G401.6 (cell line): ENCODE measurements around the gene CCR8.
"Not testable (repeated sequence)": the region's sequence is repeated elsewhere in the genome, so short reads cannot be mapped to it uniquely, and the experiment has no call there.

Experiments
- FAIRE-seq: peaks from 2 replicates; lab custom pipeline; 2012; peaks lifted over from hg19 to GRCh38; lab: Jason Lieb, UNC

The CCR8 gene

GRCh38 chr3:39315420-39315819 is 14.1 kb upstream of the CCR8 start:
- FAIRE-seq, result no peak

- no peak for FAIRE-seq
These were observed 11.8 kb upstream of the CCR8 start for GRCh38 chr3:39317571-39318169.

- no peak for FAIRE-seq
These were observed 11.2 kb upstream of the CCR8 start for GRCh38 chr3:39318301-39318700.

- FAIRE-seq, result no peak
These were observed 10.3 kb upstream of the CCR8 start for GRCh38 chr3:39319249-39319648.

- FAIRE-seq, result not testable (repeated sequence)
These were observed 7.9 kb upstream of the CCR8 start for GRCh38 chr3:39321574-39321983.

- FAIRE-seq, result not testable (repeated sequence)
These were observed 7.2 kb upstream of the CCR8 start for GRCh38 chr3:39322209-39322715.

GRCh38 chr3:39322936-39323335 is 6.6 kb upstream of the CCR8 start:
- FAIRE-seq, result no peak

GRCh38 chr3:39323494-39323893 is 6.0 kb upstream of the CCR8 start:
- FAIRE-seq, result no peak

GRCh38 chr3:39325236-39325635 is 4.3 kb upstream of the CCR8 start:
- no peak for FAIRE-seq

- no peak for FAIRE-seq
These were observed 2.3 kb upstream of the CCR8 start for GRCh38 chr3:39327053-39327745.

GRCh38 chr3:39327746-39328349 is 1.7 kb upstream of the CCR8 start:
- no peak for FAIRE-seq

- FAIRE-seq, result no peak
These were observed 1.3 kb downstream of the CCR8 start for GRCh38 chr3:39330824-39331223.

- no peak for FAIRE-seq
These were observed 3.0 kb downstream of the CCR8 start for GRCh38 chr3:39332525-39332924.

GRCh38 chr3:39333607-39334006 is 4.1 kb downstream of the CCR8 start:
- no peak for FAIRE-seq

GRCh38 chr3:39334205-39334604 is 4.7 kb downstream of the CCR8 start:
- no peak for FAIRE-seq

- no peak for FAIRE-seq
These were observed 8.7 kb downstream of the CCR8 start for GRCh38 chr3:39338201-39338600.

GRCh38 chr3:39339086-39339485 is 9.6 kb downstream of the CCR8 start:
- FAIRE-seq, result no peak

- FAIRE-seq, result no peak
These were observed 13.7 kb downstream of the CCR8 start for GRCh38 chr3:39343076-39343717.

GRCh38 chr3:39343760-39344159 is 14.3 kb downstream of the CCR8 start:
- FAIRE-seq, result no peak

GRCh38 chr3:39344746-39345344 is 15.3 kb downstream of the CCR8 start:
- FAIRE-seq, result no peak

- FAIRE-seq, result no peak
These were observed 17.5 kb downstream of the CCR8 start for GRCh38 chr3:39346785-39347585.

- FAIRE-seq, result no peak
These were observed 18.0 kb downstream of the CCR8 start for GRCh38 chr3:39347586-39347876.
